Panc1 (cell line): ENCODE data around the gene POLR3E. TPM values are rescaled to one million over a fixed set of nuclear protein-coding genes. Genes with fewer than 3 reads are reported as not detected.

Source experiments
- ATAC-seq: fragments of 200-7000 bp; cut with Tn5 transposase; 2 replicates; pipeline ENCODE4 v1.9.1; 2020; ENCODE audit warnings: mild to moderate bottlenecking, moderate library complexity
- BruUV-seq: library from RNA; stranded (reverse); fragments of 400-500 nt; replicated peaks from 2 replicates; lab custom pipeline; 2021; lab: Mats Ljungman, UMichigan
- CTCF ChIA-PET: fragments of 300-600 bp; sonication (Branson Sonifier 250); formaldehyde crosslinking; loops from one replicate; lab custom pipeline; 2022; ENCODE audit warnings: antibody characterized with exemption; lab: Charles Lee
- POLR2A ChIA-PET: fragments of 300-600 bp; sonication (Branson Sonifier 250); formaldehyde crosslinking; loops from one replicate; lab custom pipeline; 2022; ENCODE audit warnings: antibody characterized with exemption; lab: Charles Lee
- DNase-seq: peaks from one replicate; pipeline ENCODE4 v3.0.0-alpha.2; 2010; ENCODE audit warnings: low read depth, low spot score
- H3K27ac ChIP-seq: 2 replicates; pipeline ENCODE4 v1.5.1; 2011; ENCODE audit warnings: mild to moderate bottlenecking, low read length, inconsistent platforms
- H3K27me3 ChIP-seq: fragments of 200-500 bp; sonication (Bioruptor generic); 2 replicates; pipeline ENCODE4 v1.6.0; 2014; ENCODE audit warnings: low read length, inconsistent platforms; ENCODE audit not compliant: control insufficient read depth, insufficient read depth
- H3K36me3 ChIP-seq: fragments of 200-500 bp; sonication (Bioruptor generic); 2 replicates; pipeline ENCODE4 v1.5.1; 2014; ENCODE audit warnings: inconsistent platforms, mild to moderate bottlenecking, low read length, moderate library complexity; ENCODE audit not compliant: control insufficient read depth, insufficient read depth
- H3K4me1 ChIP-seq: 2 replicates; pipeline ENCODE4 v1.5.1; 2011; ENCODE audit warnings: inconsistent platforms, mild to moderate bottlenecking, low read length, moderate library complexity; ENCODE audit not compliant: control insufficient read depth, insufficient read depth
- H3K4me3 ChIP-seq, 2 experiments: 2 replicates each; pipeline ENCODE4 v1.5.1; 2011 to 2012; ENCODE audit warnings: low read depth in 2 of 2, low read length in 2 of 2, mild to moderate bottlenecking in 2 of 2, inconsistent platforms in 1 of 2, moderate library complexity in 1 of 2
- H3K9me3 ChIP-seq: fragments of 200-500 bp; sonication (Bioruptor generic); 2 replicates; pipeline ENCODE4 v1.5.1; 2014; ENCODE audit warnings: low read depth, mild to moderate bottlenecking, inconsistent platforms, low read length, moderate library complexity; ENCODE audit not compliant: control insufficient read depth, insufficient read depth
- POLR2AphosphoS5 ChIP-seq: IDR thresholded peaks from 2 replicates; pipeline ENCODE4 v1.6.1; 2012; ENCODE audit warnings: mild to moderate bottlenecking, low read depth, low read length, moderate library complexity
- SIN3A ChIP-seq: IDR thresholded peaks from 2 replicates; pipeline ENCODE4 v1.6.1; 2012; ENCODE audit warnings: low read depth, mild to moderate bottlenecking, low read length, moderate library complexity, borderline replicate concordance; ENCODE audit not compliant: insufficient read depth
- TCF7L2 ChIP-seq: IDR thresholded peaks from 2 replicates; pipeline ENCODE4 v1.6.1; 2011; ENCODE audit warnings: mild to moderate bottlenecking, low read depth, low read length, inconsistent platforms
- in situ Hi-C: cut with HindIII; loops from 2 replicates; pipeline ENCODE4 v1.10.0; 2016; ENCODE audit warnings: low sequenced_read_pairs, low pct_unique_long_range_greater_than_20kb
- intact Hi-C: fragments of 100-400 bp; cut with micrococcal nuclease; formaldehyde crosslinking; loops from one replicate; pipeline ENCODE4 v1.10.0; 2022; ENCODE audit not compliant: unreplicated experiment
- total RNA-seq: library from RNA; stranded (reverse); gene quantifications from one replicate; pipeline ENCODE4 v1.2.1, GENCODE V29; 2021; ENCODE audit not compliant: unreplicated experiment
- TF ChIP-seq, protein P1 (sequence below): fragments of 450-650 bp; IDR thresholded peaks from 2 replicates; pipeline ENCODE4 v1.5.1; 2017; ENCODE audit warnings: mild to moderate bottlenecking
- TF ChIP-seq, protein P2 (sequence below), 2 experiments: IDR thresholded peaks; 2 replicates each; pipeline ENCODE4 v1.6.1; 2011 to 2012; ENCODE audit warnings: low read depth in 2 of 2, control low read depth in 1 of 2, low read length in 1 of 2, mild to moderate bottlenecking in 1 of 2, moderate library complexity in 1 of 2; ENCODE audit not compliant: insufficient read depth in 1 of 2

POLR3E gene
- total RNA-seq, 1 experiment from 2014 or later, result 45.2 TPM

DNA sequence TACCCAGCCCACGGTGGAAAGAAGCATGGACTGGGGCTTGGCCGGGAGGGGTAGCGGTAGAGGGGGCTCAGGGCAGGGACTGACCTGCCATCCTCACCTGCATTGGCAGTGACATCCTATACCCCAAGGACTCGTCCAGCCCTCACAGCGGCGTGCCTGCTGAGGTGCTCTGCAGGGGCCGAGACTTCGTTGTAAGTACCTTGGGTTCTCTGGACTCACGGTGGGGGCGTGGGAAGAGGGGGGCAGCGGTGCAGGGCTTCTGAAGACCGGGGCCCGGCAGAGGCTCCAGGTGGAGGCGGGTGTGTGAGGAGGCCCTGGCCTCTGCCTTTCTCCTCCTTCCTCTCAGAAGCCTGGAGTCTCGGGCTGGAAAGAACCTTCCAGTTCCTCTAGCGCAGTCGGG lies 25.5 kb downstream of the POLR3E start:
- CTCF ChIA-PET, result no interaction called here
- POLR2A ChIA-PET, result no interaction called here

DNA sequence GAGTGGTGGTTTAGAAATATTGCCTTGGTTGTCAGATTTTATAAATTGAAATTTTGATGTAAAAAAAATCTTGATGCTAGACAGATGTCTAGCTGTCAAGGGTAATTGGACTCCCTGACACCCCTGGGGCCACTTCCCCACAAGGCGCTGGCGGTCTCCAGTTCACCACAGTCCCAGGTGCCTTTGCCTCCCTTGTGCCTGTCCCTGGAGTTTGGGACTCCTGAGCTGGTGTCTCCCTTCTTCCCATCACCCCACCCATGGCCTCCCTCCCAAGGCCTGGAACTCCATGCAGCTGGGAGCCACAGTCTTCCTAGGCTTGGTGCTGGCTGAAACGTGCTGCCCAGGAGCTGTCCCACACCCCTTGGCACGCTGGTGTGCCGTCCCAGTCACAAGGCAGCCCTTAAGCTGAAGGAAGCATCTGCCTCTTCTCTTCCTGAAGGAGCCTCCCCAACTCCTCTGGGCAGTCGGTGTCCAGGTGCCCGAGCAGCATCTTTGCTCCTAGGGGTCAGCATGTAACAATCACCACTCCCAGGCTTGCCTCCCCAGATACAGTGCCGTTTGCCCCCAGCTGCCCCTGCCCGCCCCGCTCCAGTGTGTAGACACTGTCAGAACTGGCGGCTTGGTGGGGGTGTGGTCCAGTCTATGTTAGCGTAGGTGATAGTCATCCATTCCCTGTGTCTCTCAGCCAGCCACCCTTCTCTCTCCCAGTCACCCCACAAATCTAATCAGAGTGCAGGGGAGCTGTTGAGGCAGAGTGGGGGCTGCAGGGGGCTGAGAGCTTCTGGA lies 26.2 kb downstream of the POLR3E start:
- no peak for DNase-seq
- H3K27me3 ChIP-seq, result no peaks in the 10 kb centered on the region
- CTCF ChIA-PET, result no interaction called here
- no TSS peak for BruUV-seq
- in situ Hi-C loops (no loop called here), intact Hi-C loops (no loop called here)
- no peak overlapping the region for H3K4me3 ChIP-seq
- no peak overlapping the region for H3K27ac ChIP-seq
- ATAC-seq, result no peak
- no peaks in the 10 kb centered on the region; the same call in none of the 2 replicates for H3K36me3 ChIP-seq
- TF ChIP-seq, protein P1, sequence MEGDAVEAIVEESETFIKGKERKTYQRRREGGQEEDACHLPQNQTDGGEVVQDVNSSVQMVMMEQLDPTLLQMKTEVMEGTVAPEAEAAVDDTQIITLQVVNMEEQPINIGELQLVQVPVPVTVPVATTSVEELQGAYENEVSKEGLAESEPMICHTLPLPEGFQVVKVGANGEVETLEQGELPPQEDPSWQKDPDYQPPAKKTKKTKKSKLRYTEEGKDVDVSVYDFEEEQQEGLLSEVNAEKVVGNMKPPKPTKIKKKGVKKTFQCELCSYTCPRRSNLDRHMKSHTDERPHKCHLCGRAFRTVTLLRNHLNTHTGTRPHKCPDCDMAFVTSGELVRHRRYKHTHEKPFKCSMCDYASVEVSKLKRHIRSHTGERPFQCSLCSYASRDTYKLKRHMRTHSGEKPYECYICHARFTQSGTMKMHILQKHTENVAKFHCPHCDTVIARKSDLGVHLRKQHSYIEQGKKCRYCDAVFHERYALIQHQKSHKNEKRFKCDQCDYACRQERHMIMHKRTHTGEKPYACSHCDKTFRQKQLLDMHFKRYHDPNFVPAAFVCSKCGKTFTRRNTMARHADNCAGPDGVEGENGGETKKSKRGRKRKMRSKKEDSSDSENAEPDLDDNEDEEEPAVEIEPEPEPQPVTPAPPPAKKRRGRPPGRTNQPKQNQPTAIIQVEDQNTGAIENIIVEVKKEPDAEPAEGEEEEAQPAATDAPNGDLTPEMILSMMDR, result no peak
- TF ChIP-seq POLR2AphosphoS5, result no peak
- POLR2A ChIA-PET, result no interaction called here
- H3K4me1 ChIP-seq, result no peaks in the 10 kb centered on the region
- no peaks in the 10 kb centered on the region for H3K9me3 ChIP-seq

More for the DNA sequence above, 25.5 kb downstream of the POLR3E start:
- in situ Hi-C loops, result no loop called here
- Histone ChIP-seq H3K27ac (no peak overlapping the region), H3K9me3 (no peaks in the 10 kb centered on the region), H3K27me3 (no peaks in the 10 kb centered on the region), H3K4me1 (no peaks in the 10 kb centered on the region), H3K36me3 (no peaks in the 10 kb centered on the region; the same call in none of the 2 replicates), H3K4me3 (no peak overlapping the region)
- ATAC-seq (no peak), DNase-seq (no peak)
- BruUV-seq, result no TSS peak
- intact Hi-C loops, result no loop called here
- TF ChIP-seq TCF7L2, result no peak
- TF ChIP-seq POLR2AphosphoS5, result no peak
- TF ChIP-seq, protein P1, result no peak
- TF ChIP-seq SIN3A, result no peak
- TF ChIP-seq, protein P2, sequence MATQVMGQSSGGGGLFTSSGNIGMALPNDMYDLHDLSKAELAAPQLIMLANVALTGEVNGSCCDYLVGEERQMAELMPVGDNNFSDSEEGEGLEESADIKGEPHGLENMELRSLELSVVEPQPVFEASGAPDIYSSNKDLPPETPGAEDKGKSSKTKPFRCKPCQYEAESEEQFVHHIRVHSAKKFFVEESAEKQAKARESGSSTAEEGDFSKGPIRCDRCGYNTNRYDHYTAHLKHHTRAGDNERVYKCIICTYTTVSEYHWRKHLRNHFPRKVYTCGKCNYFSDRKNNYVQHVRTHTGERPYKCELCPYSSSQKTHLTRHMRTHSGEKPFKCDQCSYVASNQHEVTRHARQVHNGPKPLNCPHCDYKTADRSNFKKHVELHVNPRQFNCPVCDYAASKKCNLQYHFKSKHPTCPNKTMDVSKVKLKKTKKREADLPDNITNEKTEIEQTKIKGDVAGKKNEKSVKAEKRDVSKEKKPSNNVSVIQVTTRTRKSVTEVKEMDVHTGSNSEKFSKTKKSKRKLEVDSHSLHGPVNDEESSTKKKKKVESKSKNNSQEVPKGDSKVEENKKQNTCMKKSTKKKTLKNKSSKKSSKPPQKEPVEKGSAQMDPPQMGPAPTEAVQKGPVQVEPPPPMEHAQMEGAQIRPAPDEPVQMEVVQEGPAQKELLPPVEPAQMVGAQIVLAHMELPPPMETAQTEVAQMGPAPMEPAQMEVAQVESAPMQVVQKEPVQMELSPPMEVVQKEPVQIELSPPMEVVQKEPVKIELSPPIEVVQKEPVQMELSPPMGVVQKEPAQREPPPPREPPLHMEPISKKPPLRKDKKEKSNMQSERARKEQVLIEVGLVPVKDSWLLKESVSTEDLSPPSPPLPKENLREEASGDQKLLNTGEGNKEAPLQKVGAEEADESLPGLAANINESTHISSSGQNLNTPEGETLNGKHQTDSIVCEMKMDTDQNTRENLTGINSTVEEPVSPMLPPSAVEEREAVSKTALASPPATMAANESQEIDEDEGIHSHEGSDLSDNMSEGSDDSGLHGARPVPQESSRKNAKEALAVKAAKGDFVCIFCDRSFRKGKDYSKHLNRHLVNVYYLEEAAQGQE (IDR thresholded peaks at IDR 0.05; ENCODE audit: insufficient read depth in 1 of 2, low read depth in 2 of 2, low read length in 1 of 2), result no peak
